Fibroblast of the aortic adventitia (primary cell): ENCODE results near the gene NUAK2. TPM values are rescaled to one million over a fixed set of nuclear protein-coding genes. Genes with fewer than 3 reads are reported as not detected.
"Not testable (repeated sequence)": the region's sequence is repeated elsewhere in the genome, so short reads cannot be mapped to it uniquely, and the experiment has no call there.

Source experiments
- DNase-seq: peaks from one replicate; pipeline ENCODE4 v3.0.0-alpha.2; 2010; ENCODE audit warnings: low read depth
- H3K4me3 ChIP-seq: 2 replicates; pipeline ENCODE4 v1.5.1; 2011; ENCODE audit warnings: low read depth, mild to moderate bottlenecking, control low read depth, low read length, moderate library complexity
- CTCF ChIP-seq: IDR thresholded peaks from 2 replicates; pipeline ENCODE4 v1.5.1; 2011; ENCODE audit warnings: mild to moderate bottlenecking, low read length, control low read depth, inconsistent platforms; ENCODE audit not compliant: insufficient read depth
- total RNA-seq: library from RNA; depleted of rRNA; stranded (reverse); fragments of >200 nt; gene quantifications from 2 replicates; pipeline ENCODE4 v1.2.3, GENCODE V29; 2012; ENCODE audit warnings: low replicate concordance

The NUAK2 gene
- 0.74 and 2.9 TPM in 2 replicates for total RNA-seq

GRCh38 chr1:205321162-205321958 is at the start of gene NUAK2:
NUAK2 (minus strand) TSS chr1:205321745; CDS start chr1:205321628, 117 bp downstream.
- TF ChIP-seq CTCF, result peak; percentile 12
- DNase-seq, result peak; percentile 79
- H3K4me3 ChIP-seq, result peak within 1 kb of the TSS; percentile 92

GRCh38 chr1:205370780-205371179 is 49.2 kb upstream of the NUAK2 start:
- DNase-seq, result no peak
- no peak for TF ChIP-seq CTCF
- H3K4me3 ChIP-seq, result no peak overlapping the region

GRCh38 chr1:205369701-205370123 is 48.2 kb upstream of the NUAK2 start:
- DNase-seq, result peak; percentile 37
- no peak for TF ChIP-seq CTCF
- H3K4me3 ChIP-seq, result no peak overlapping the region

- TF ChIP-seq CTCF, result no peak
- no peak overlapping the region for H3K4me3 ChIP-seq
- DNase-seq, result no peak
Measured at GRCh38 chr1:205368478-205368877, 46.9 kb upstream of the NUAK2 start.

GRCh38 chr1:205365945-205366463 is 44.5 kb upstream of the NUAK2 start:
- TF ChIP-seq CTCF, result no peak
- no peak overlapping the region for H3K4me3 ChIP-seq
- peak; percentile 82 for DNase-seq

- DNase-seq, H3K4me3 ChIP-seq: not testable (repeated sequence)
Measured at GRCh38 chr1:205365086-205365485, 43.5 kb upstream of the NUAK2 start.

- H3K4me3 ChIP-seq, result no peak overlapping the region
- DNase-seq, result no peak
- TF ChIP-seq CTCF, result no peak
Measured at GRCh38 chr1:205360891-205361290, 39.3 kb upstream of the NUAK2 start.
